ENCODE measurements around the gene TM2D1. TPM values are rescaled to one million over a fixed set of nuclear protein-coding genes. Genes with fewer than 3 reads are reported as not detected.

Gene TM2D1
- total and polyA plus RNA-seq, 10 donors = 17.0 to 68.6 (median 46.3) TPM

- no peak for DNase-seq
- intact Hi-C loops (cut with DNase I; ENCODE audit: low total_unique reads) = no loop called here
- H3K27ac ChIP-seq = no peak overlapping the region
- no peaks in the 10 kb centered on the region for H3K9me3 ChIP-seq
- no peaks in the 10 kb centered on the region for H3K27me3 ChIP-seq (replicated peaks in 1 of 7)
- no peaks in the 10 kb centered on the region for H3K36me3 ChIP-seq
- no peak overlapping the region for H3K4me3 ChIP-seq
- 72 to 86% (median 81%) methylated on average over 2 of the region's 2 CpGs for WGBS, 5 donors
- no peaks in the 10 kb centered on the region for H3K4me1 ChIP-seq
- TF ChIP-seq CTCF (IDR thresholded peaks at IDR 0.05 in 8 of 11, conservative IDR thresholded peaks at IDR 0.05 in 3 of 11) = no peak
- TF ChIP-seq POLR2A (IDR thresholded peaks at IDR 0.05) = no peak
- no peak for TF ChIP-seq POLR2AphosphoS5 (IDR thresholded peaks at IDR 0.05)
Measured at GRCh38 chr1:61659061-61659460, 65.9 kb downstream of the TM2D1 start.

DNA sequence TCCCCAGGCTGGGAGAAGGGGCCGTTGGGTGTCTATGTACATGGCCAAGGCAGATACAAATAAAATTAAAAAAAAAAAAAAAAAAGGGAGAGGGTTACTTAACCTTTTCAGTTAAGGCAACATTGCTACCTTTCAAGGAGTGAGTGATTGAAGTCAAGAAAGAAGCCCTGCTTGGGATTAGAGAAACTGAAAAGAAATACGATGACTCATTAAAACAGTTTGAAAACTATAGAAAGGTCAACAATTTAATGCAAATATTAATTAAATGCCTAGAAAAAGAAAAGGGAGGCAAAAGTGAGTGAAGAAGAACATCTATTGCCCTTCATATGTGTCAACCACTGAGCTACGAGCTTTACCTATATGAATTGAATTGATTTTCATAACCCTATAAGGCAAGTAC lies 69.5 kb downstream of the TM2D1 start:
- TF ChIP-seq CTCF (IDR thresholded peaks at IDR 0.05 in 8 of 11, conservative IDR thresholded peaks at IDR 0.05 in 3 of 11) = no peak
- no peak for TF ChIP-seq POLR2A (IDR thresholded peaks at IDR 0.05)
- no peak for TF ChIP-seq POLR2AphosphoS5 (IDR thresholded peaks at IDR 0.05)
- Histone ChIP-seq H3K27me3 (replicated peaks in 1 of 7) (no peaks in the 10 kb centered on the region), H3K36me3 (no peaks in the 10 kb centered on the region), H3K4me1 (no peaks in the 10 kb centered on the region), H3K27ac (no peak overlapping the region), H3K9me3 (no peaks in the 10 kb centered on the region), H3K4me3 (no peak overlapping the region)
- intact Hi-C loops (cut with DNase I; ENCODE audit: low total_unique reads) = no loop called here
- 84 to 92% (median 89%) methylated on average over 3 of the region's 3 CpGs for WGBS, 5 donors
- DNase-seq = no peak

GRCh38 chr1:61654067-61654466 lies 70.9 kb downstream of the TM2D1 start:
- intact Hi-C loops (cut with DNase I; ENCODE audit: low total_unique reads) = no loop called here
- Histone ChIP-seq H3K36me3 (no peaks in the 10 kb centered on the region), H3K27ac (no peak overlapping the region), H3K27me3 (replicated peaks in 1 of 7) (no peaks in the 10 kb centered on the region), H3K9me3 (no peaks in the 10 kb centered on the region), H3K4me3 (no peak overlapping the region), H3K4me1 (no peaks in the 10 kb centered on the region)
- DNase-seq = no peak
- 93 to 98% (median 93%) methylated on average over 11 to 30 of the region's 30 CpGs for WGBS, 5 donors
- TF ChIP-seq POLR2AphosphoS5 (IDR thresholded peaks at IDR 0.05) (no peak), CTCF (IDR thresholded peaks at IDR 0.05 in 8 of 11, conservative IDR thresholded peaks at IDR 0.05 in 3 of 11) (no peak), POLR2A (IDR thresholded peaks at IDR 0.05) (no peak)

- Histone ChIP-seq H3K27me3 (replicated peaks in 1 of 7) (no peaks in the 10 kb centered on the region), H3K9me3 (no peaks in the 10 kb centered on the region), H3K27ac (no peak overlapping the region), H3K4me1 (no peaks in the 10 kb centered on the region), H3K36me3 (no peaks in the 10 kb centered on the region), H3K4me3 (no peak overlapping the region)
- DNase-seq = no peak
- WGBS, 5 donors = 82 to 90% (median 83%) methylated on average over 5 of the region's 5 CpGs
- intact Hi-C loops (cut with DNase I; ENCODE audit: low total_unique reads) = no loop called here
- no peak for TF ChIP-seq POLR2A (IDR thresholded peaks at IDR 0.05)
- TF ChIP-seq CTCF (IDR thresholded peaks at IDR 0.05 in 8 of 11, conservative IDR thresholded peaks at IDR 0.05 in 3 of 11) = no peak
- TF ChIP-seq POLR2AphosphoS5 (IDR thresholded peaks at IDR 0.05) = no peak
Measured at GRCh38 chr1:61648983-61649742, 75.8 kb downstream of the TM2D1 start.
